Hepatocyte (in vitro differentiated cells): ENCODE results near the gene GPR156. TPM values are rescaled to one million over a fixed set of nuclear protein-coding genes. Genes with fewer than 3 reads are reported as not detected.

Experiments used
- DNase-seq: peaks from one replicate; pipeline ENCODE4 v3.0.0-alpha.2; 2016; ENCODE audit warnings: low spot score
- H2AFZ ChIP-seq: fragments of 200-600 bp; sonication (generic); 2 replicates; pipeline ENCODE4 v1.6.0; 2016; ENCODE audit warnings: antibody characterized with exemption, mild to moderate bottlenecking
- H3K27ac ChIP-seq: fragments of 200-600 bp; sonication (generic); 2 replicates; pipeline ENCODE4 v1.5.1; 2016; ENCODE audit warnings: mild to moderate bottlenecking
- H3K27me3 ChIP-seq: fragments of 200-600 bp; sonication (generic); 2 replicates; pipeline ENCODE4 v1.6.1; 2016
- H3K36me3 ChIP-seq: fragments of 200-600 bp; sonication (generic); replicated peaks from 2 replicates; pipeline ENCODE4 v1.5.1; 2016; ENCODE audit warnings: low read depth; ENCODE audit not compliant: insufficient read depth
- H3K4me1 ChIP-seq: fragments of 200-600 bp; sonication (generic); 2 replicates; pipeline ENCODE4 v1.5.1; 2016; ENCODE audit warnings: mild to moderate bottlenecking, moderate library complexity; ENCODE audit not compliant: insufficient read depth
- H3K4me2 ChIP-seq: fragments of 200-600 bp; sonication (generic); 2 replicates; pipeline ENCODE4 v1.6.0; 2016
- H3K4me3 ChIP-seq: fragments of 200-600 bp; sonication (generic); 2 replicates; pipeline ENCODE4 v1.5.1; 2016; ENCODE audit warnings: mild to moderate bottlenecking
- H3K79me2 ChIP-seq: fragments of 200-600 bp; sonication (generic); 2 replicates; pipeline ENCODE4 v1.6.0; 2017; ENCODE audit warnings: mild to moderate bottlenecking
- H3K9me2 ChIP-seq: fragments of 200-600 bp; sonication (generic); replicated peaks from 2 replicates; pipeline ENCODE4 v1.6.0; 2017; ENCODE audit warnings: mild to moderate bottlenecking; ENCODE audit not compliant: insufficient read depth
- H3K9me3 ChIP-seq: fragments of 200-600 bp; sonication (generic); 2 replicates; pipeline ENCODE4 v1.5.1; 2016; ENCODE audit warnings: low read depth, mild to moderate bottlenecking
- H4K20me1 ChIP-seq: fragments of 200-600 bp; sonication (generic); 2 replicates; pipeline ENCODE4 v1.6.0; 2016; ENCODE audit warnings: mild to moderate bottlenecking; ENCODE audit not compliant: insufficient read depth, poor library complexity, severe bottlenecking
- EZH2 ChIP-seq: fragments of 200-600 bp; sonication (generic); IDR thresholded peaks from 2 replicates; pipeline ENCODE4 v1.6.1; 2016; ENCODE audit warnings: antibody characterized with exemption, mild to moderate bottlenecking, borderline replicate concordance
- EZH2phosphoT487 ChIP-seq: fragments of 200-600 bp; sonication (generic); IDR thresholded peaks from one replicate; pipeline ENCODE4 v1.6.1; 2018; ENCODE audit warnings: antibody characterized with exemption, mild to moderate bottlenecking, low read depth, moderate library complexity; ENCODE audit not compliant: unreplicated experiment, severe bottlenecking
- WGBS: methylation state at CpG from one replicate; pipeline ENCODE4 v1.1.6; 2016; ENCODE audit warnings: low lambda C conversion rate; ENCODE audit errors: missing lambda C conversion rate; 5-methylcytosine and 5-hydroxymethylcytosine counted together
- polyA plus RNA-seq: library from polyadenylated mRNA; unstranded; fragments of >200 nt; fragmentation: Nextera tagmentation; extraction: Ambion mirVana; gene quantifications from 2 replicates; pipeline ENCODE4 v1.2.1, GENCODE V29; 2016
- total RNA-seq: library from RNA; depleted of rRNA; stranded (reverse); fragments of >200 nt; gene quantifications from 2 replicates; pipeline ENCODE4 v1.2.3, GENCODE V29; 2014
- TF ChIP-seq, protein P1 (sequence below): fragments of 200-600 bp; sonication (generic); IDR thresholded peaks from 2 replicates; pipeline ENCODE4 v1.5.1; 2016; ENCODE audit warnings: antibody characterized with exemption, mild to moderate bottlenecking; ENCODE audit not compliant: poor library complexity

Gene GPR156
- total and polyA plus RNA-seq, 2 experiments from 2014 or later, result 0.27 to 0.80 TPM

DNA sequence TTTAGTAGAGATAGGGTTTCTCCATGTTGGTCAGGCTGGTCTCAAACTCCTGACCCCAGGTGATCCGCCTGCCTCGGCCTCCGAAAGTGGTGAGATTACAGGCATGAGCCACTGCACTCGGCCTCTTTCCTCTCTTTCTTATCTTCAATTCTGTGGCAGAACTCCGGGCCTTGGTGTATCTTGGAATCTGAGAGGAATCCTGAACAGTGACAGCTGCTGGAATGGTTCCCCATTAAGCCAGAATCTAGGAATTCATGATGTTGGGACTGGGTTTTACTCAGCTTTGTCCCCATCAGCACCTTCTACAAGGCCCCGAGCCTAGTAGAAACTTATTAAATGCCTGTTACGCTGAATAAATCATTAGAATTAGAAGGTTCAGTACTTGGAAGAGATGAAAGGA lies 81.4 kb downstream of the GPR156 start:
- Histone ChIP-seq H3K27ac (no peak overlapping the region), H3K9me3 (no peaks in the 10 kb centered on the region), H3K27me3 (no peaks in the 10 kb centered on the region), H3K4me3 (no peak overlapping the region), H3K36me3 (no peaks in the 10 kb centered on the region), H3K4me2 (no peak overlapping the region), H4K20me1 (no peaks in the 10 kb centered on the region), H3K79me2 (no peaks in the 10 kb centered on the region), H2AFZ (no peak overlapping the region), H3K4me1 (no peaks in the 10 kb centered on the region), H3K9me2 (no peaks in the 10 kb centered on the region)
- TF ChIP-seq EZH2phosphoT487 (no peak), EZH2 (no peak)
- TF ChIP-seq, protein P1, sequence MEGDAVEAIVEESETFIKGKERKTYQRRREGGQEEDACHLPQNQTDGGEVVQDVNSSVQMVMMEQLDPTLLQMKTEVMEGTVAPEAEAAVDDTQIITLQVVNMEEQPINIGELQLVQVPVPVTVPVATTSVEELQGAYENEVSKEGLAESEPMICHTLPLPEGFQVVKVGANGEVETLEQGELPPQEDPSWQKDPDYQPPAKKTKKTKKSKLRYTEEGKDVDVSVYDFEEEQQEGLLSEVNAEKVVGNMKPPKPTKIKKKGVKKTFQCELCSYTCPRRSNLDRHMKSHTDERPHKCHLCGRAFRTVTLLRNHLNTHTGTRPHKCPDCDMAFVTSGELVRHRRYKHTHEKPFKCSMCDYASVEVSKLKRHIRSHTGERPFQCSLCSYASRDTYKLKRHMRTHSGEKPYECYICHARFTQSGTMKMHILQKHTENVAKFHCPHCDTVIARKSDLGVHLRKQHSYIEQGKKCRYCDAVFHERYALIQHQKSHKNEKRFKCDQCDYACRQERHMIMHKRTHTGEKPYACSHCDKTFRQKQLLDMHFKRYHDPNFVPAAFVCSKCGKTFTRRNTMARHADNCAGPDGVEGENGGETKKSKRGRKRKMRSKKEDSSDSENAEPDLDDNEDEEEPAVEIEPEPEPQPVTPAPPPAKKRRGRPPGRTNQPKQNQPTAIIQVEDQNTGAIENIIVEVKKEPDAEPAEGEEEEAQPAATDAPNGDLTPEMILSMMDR, result no peak
- 81% methylated on average over 7 of the region's 7 CpGs for WGBS
- DNase-seq, result no peak

DNA sequence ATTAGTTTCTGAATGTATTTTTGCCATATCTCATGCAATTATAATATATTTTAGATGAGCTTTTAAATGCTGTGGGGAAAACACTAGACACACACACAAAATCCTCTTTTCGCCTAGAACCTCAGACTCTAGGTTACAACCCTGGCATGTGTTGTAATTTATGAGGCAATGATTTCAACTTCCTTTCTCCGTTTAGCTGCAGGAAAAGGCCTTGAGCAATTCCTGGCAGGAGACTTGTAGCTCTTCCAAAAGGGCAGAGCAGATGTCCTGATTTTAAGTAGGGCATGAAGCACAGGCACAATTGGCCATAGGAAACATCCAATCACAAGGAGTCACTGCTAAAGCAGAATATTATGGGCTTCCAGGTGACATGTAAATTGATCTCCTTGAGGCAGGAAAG lies 82.0 kb downstream of the GPR156 start:
- no peaks in the 10 kb centered on the region for H3K79me2 ChIP-seq
- no peak overlapping the region for H2AFZ ChIP-seq
- no peak overlapping the region for H3K4me3 ChIP-seq
- 41% methylated on average over 2 of the region's 2 CpGs for WGBS
- H4K20me1 ChIP-seq, result no peaks in the 10 kb centered on the region
- no peaks in the 10 kb centered on the region for H3K27me3 ChIP-seq
- peak; percentile 54 for DNase-seq
- no peak overlapping the region for H3K4me2 ChIP-seq
- no peaks in the 10 kb centered on the region for H3K4me1 ChIP-seq
- H3K9me2 ChIP-seq, result no peaks in the 10 kb centered on the region
- H3K36me3 ChIP-seq, result no peaks in the 10 kb centered on the region
- H3K27ac ChIP-seq, result no peak overlapping the region
- TF ChIP-seq EZH2, result no peak
- TF ChIP-seq, protein P1, result no peak
- TF ChIP-seq EZH2phosphoT487, result no peak
- H3K9me3 ChIP-seq, result no peaks in the 10 kb centered on the region

DNA sequence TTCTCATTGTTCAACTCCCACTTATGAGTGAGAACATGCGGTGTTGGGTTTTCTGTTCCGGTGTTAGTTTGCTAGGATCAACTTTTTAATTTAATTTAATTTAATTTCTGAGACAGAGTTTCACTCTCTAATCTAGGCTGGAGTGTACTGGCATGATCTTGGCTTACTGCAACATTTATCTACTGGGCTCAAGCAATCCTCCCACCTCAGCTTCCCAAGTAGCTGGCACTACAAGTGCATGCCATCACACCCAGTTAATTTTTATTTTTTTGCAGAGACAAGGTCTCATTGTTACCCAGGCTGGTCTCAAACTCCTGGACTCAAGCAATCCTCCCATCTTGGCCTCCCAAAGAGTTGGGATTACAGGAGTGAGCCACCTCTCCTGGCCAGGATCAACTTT lies 82.7 kb downstream of the GPR156 start:
- H2AFZ ChIP-seq, result no peak overlapping the region
- no peaks in the 10 kb centered on the region for H3K4me1 ChIP-seq
- no peak overlapping the region for H3K27ac ChIP-seq
- H3K79me2 ChIP-seq, result no peaks in the 10 kb centered on the region
- H3K4me3 ChIP-seq, result no peak overlapping the region
- no peaks in the 10 kb centered on the region for H3K36me3 ChIP-seq
- H4K20me1 ChIP-seq, result no peaks in the 10 kb centered on the region
- no peaks in the 10 kb centered on the region for H3K9me3 ChIP-seq
- no peaks in the 10 kb centered on the region for H3K27me3 ChIP-seq
- TF ChIP-seq EZH2 (no peak), EZH2phosphoT487 (no peak)
- TF ChIP-seq, protein P1, result no peak
- no peaks in the 10 kb centered on the region for H3K9me2 ChIP-seq
- DNase-seq, result no peak
- WGBS, result 97% methylated on average over 2 of the region's 2 CpGs
- H3K4me2 ChIP-seq, result no peak overlapping the region

DNA sequence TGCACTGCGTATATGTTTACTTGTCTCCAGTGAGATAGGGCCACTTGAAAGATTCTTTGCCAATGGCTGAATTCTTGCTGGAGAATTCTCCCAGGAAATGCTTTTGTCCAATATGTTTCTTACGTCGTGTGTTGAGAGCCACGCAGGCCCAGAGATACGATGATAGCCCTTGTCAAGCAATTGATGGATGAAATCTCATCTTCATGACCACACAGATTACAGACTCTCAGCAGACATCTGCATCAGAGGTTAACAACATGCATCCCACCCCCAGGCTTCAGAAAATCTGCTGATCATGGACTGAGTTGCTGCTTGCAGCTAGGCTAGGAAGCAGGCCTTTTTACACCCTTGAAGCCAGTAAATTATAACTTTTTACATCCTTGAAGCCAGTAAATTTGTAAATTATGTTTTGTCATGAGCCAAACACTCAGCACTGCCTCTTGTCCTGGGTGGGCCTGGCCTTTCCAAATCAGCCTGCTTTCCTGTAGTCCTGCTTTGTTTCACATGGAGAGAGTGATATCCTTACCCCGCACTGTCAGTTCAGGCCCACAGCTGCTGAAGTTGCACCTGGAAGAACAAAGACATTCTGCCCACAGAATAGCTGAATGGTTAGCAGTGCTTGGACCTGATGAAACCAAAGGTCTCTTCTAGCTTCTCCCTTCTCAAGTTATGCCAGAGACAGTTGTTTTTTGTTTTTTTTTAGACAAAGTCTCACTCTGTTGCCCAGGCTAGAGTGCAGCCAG lies 84.4 kb downstream of the GPR156 start:
- no peak for TF ChIP-seq EZH2phosphoT487
- no peak for TF ChIP-seq EZH2
- TF ChIP-seq, protein P1, result no peak
- H3K4me2 ChIP-seq, result no peak overlapping the region
- no peaks in the 10 kb centered on the region for H3K4me1 ChIP-seq

More for the DNA sequence above, 84.4 kb downstream of the GPR156 start:
- H3K4me3 ChIP-seq, result no peak overlapping the region
- H2AFZ ChIP-seq, result no peak overlapping the region
- H3K36me3 ChIP-seq, result no peaks in the 10 kb centered on the region
- H3K27me3 ChIP-seq, result no peaks in the 10 kb centered on the region
- no peak overlapping the region for H3K27ac ChIP-seq
- 80% methylated on average over 6 of the region's 6 CpGs for WGBS
- no peaks in the 10 kb centered on the region for H3K9me3 ChIP-seq
- H3K79me2 ChIP-seq, result no peaks in the 10 kb centered on the region
- no peak for DNase-seq
- no peaks in the 10 kb centered on the region for H3K9me2 ChIP-seq
- no peaks in the 10 kb centered on the region for H4K20me1 ChIP-seq
